GM12801 (cell line): Measurements from ENCODE around the gene SYP.

Experiments
- TF ChIP-seq, protein P1 (sequence below): IDR thresholded peaks from one replicate; pipeline ENCODE4 v1.5.1; 2011; ENCODE audit warnings: control low read depth; ENCODE audit not compliant: insufficient read length; ENCODE audit errors: extremely low read depth

The SYP gene

GRCh38 chrX:49220100-49220499 lies 20.1 kb upstream of the SYP start:
- TF ChIP-seq, protein P1, sequence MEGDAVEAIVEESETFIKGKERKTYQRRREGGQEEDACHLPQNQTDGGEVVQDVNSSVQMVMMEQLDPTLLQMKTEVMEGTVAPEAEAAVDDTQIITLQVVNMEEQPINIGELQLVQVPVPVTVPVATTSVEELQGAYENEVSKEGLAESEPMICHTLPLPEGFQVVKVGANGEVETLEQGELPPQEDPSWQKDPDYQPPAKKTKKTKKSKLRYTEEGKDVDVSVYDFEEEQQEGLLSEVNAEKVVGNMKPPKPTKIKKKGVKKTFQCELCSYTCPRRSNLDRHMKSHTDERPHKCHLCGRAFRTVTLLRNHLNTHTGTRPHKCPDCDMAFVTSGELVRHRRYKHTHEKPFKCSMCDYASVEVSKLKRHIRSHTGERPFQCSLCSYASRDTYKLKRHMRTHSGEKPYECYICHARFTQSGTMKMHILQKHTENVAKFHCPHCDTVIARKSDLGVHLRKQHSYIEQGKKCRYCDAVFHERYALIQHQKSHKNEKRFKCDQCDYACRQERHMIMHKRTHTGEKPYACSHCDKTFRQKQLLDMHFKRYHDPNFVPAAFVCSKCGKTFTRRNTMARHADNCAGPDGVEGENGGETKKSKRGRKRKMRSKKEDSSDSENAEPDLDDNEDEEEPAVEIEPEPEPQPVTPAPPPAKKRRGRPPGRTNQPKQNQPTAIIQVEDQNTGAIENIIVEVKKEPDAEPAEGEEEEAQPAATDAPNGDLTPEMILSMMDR, result no peak

DNA sequence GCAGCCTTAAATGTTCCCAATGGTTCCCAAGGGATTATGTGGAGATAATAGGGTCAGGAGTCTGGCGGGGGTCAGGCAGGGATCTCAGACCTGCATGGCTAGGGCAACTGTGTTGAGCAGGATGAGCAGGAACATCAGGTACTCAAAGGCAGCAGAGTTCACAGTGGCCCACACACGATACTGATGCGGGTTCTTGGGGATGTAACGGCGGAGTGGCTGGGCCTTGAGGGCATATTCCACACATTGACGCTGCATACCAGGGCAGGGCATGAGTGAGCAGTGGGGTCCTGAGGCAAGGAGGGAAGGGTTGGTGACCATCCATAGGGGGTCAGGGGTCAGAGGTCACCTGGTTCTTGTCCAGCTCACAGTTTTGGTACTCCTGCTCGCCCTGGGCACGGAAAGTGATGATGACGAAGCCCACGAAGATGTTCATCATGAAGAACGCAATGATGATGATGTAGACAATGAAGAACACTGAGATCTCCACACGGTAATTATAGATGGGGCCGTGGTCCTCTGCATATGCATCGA lies 15.1 kb upstream of the SYP start:
- TF ChIP-seq, protein P1, result no peak

- TF ChIP-seq, protein P1, result no peak
Measured at GRCh38 chrX:49214416-49214815, 14.4 kb upstream of the SYP start.

GRCh38 chrX:49212861-49213260 lies 12.9 kb upstream of the SYP start:
- TF ChIP-seq, protein P1, result no peak

- TF ChIP-seq, protein P1, result no peak
Measured at GRCh38 chrX:49212209-49212608, 12.2 kb upstream of the SYP start.

GRCh38 chrX:49211074-49211473 lies 11.1 kb upstream of the SYP start:
- TF ChIP-seq, protein P1, result no peak

DNA sequence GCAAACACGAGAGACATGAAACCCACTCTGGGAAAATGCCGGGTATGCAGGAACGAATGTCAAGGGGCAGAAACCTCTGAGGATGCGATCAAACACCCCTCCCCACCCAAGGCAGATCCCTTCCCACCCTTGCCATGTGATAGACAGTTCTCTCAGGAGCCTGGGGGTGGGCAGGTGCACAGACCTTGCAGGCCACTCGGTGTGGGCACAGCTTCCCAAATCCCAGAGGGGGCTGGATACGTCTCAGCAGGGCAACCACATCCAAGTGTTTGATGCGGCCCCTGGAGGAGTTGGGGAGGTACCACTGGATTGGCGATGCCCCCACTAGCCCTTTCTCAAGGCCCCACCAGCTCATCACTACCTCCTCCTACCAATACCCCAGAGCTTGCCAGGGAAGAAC lies 10.4 kb upstream of the SYP start:
- TF ChIP-seq, protein P1, result no peak
